ENCODE results near the gene LRP1B. TPM values are rescaled to one million over a fixed set of nuclear protein-coding genes. Genes with fewer than 3 reads are reported as not detected.

LRP1B gene
- total RNA-seq, 4 donors from 2014 or later = 3.3 to 11.1 (median 4.6) TPM

GRCh38 chr2:141029428-141030078 lies 1101.3 kb downstream of the LRP1B start:
- Histone ChIP-seq H3K27ac (no peak overlapping the region), H3K4me1 (no peaks in the 10 kb centered on the region), H3K9me3 (peaks cover 0 to 7% (median 0%) of the 10 kb centered on the region in 3 donors), H3K27me3 (no peaks in the 10 kb centered on the region), H3K4me3 (no peak overlapping the region), H3K36me3 (no peaks in the 10 kb centered on the region)
- intact Hi-C loops (cut with DNase I; ENCODE audit: low total_unique reads) = no loop called here
- in situ Hi-C loops (cut with MboI; ENCODE audit: low sequenced_read_pairs in 4 of 4) = no loop called here
- TF ChIP-seq POLR2A (IDR thresholded peaks at IDR 0.05) (no peak), CTCF (IDR thresholded peaks at IDR 0.05 in 4 of 5, conservative IDR thresholded peaks at IDR 0.05 in 1 of 5) (no peak)
- DNase-seq (no peak), ATAC-seq (no peak)

GRCh38 chr2:141027221-141027620 lies 1103.6 kb downstream of the LRP1B start:
- no peak for ATAC-seq
- H3K4me1 ChIP-seq = no peaks in the 10 kb centered on the region
- H3K36me3 ChIP-seq = no peaks in the 10 kb centered on the region
- H3K27me3 ChIP-seq = no peaks in the 10 kb centered on the region
- TF ChIP-seq POLR2A (IDR thresholded peaks at IDR 0.05) (no peak), CTCF (IDR thresholded peaks at IDR 0.05 in 4 of 5, conservative IDR thresholded peaks at IDR 0.05 in 1 of 5) (no peak)
- H3K4me3 ChIP-seq = no peak overlapping the region
- DNase-seq = no peak
- in situ Hi-C loops (cut with MboI; ENCODE audit: low sequenced_read_pairs in 4 of 4) = no loop called here
- intact Hi-C loops (cut with DNase I; ENCODE audit: low total_unique reads) = no loop called here
- H3K27ac ChIP-seq = no peak overlapping the region
- peaks cover 0 to 7% (median 0%) of the 10 kb centered on the region in 3 donors for H3K9me3 ChIP-seq

- DNase-seq = no peak
Observed at GRCh38 chr2:141021611-141022010, 1109.2 kb downstream of the LRP1B start.

GRCh38 chr2:141021109-141021508 lies 1109.7 kb downstream of the LRP1B start:
- in situ Hi-C loops (cut with MboI; ENCODE audit: low sequenced_read_pairs in 4 of 4) (no loop called here), intact Hi-C loops (cut with DNase I; ENCODE audit: low total_unique reads) (no loop called here)
- Histone ChIP-seq H3K27me3 (no peaks in the 10 kb centered on the region), H3K9me3 (no peaks in the 10 kb centered on the region), H3K4me1 (peaks cover 2 to 3% of the 10 kb centered on the region in 2 donors), H3K27ac (no peak overlapping the region), H3K4me3 (no peak overlapping the region), H3K36me3 (no peaks in the 10 kb centered on the region)
- no peak for DNase-seq
- peak in 1 of 2 donors; percentile 60 for ATAC-seq
- TF ChIP-seq POLR2A (IDR thresholded peaks at IDR 0.05) = no peak
- TF ChIP-seq CTCF (IDR thresholded peaks at IDR 0.05 in 4 of 5, conservative IDR thresholded peaks at IDR 0.05 in 1 of 5) = no peak

More at GRCh38 chr2:141021611-141022010, 1109.2 kb downstream of the LRP1B start:
- ATAC-seq = no peak
- Histone ChIP-seq H3K9me3 (no peaks in the 10 kb centered on the region), H3K4me1 (peaks cover 0 to 3% of the 10 kb centered on the region in 2 donors), H3K36me3 (no peaks in the 10 kb centered on the region), H3K27ac (no peak overlapping the region), H3K27me3 (no peaks in the 10 kb centered on the region), H3K4me3 (no peak overlapping the region)
- in situ Hi-C loops (cut with MboI; ENCODE audit: low sequenced_read_pairs in 4 of 4) (no loop called here), intact Hi-C loops (cut with DNase I; ENCODE audit: low total_unique reads) (no loop called here)
- TF ChIP-seq CTCF (IDR thresholded peaks at IDR 0.05 in 4 of 5, conservative IDR thresholded peaks at IDR 0.05 in 1 of 5) = no peak
- no peak for TF ChIP-seq POLR2A (IDR thresholded peaks at IDR 0.05)

GRCh38 chr2:141020346-141020745 lies 1110.5 kb downstream of the LRP1B start:
- peaks cover 9 to 10% of the 10 kb centered on the region in 2 donors for H3K4me1 ChIP-seq
- no peak for DNase-seq
- no peak overlapping the region for H3K27ac ChIP-seq
- H3K9me3 ChIP-seq = no peaks in the 10 kb centered on the region
- H3K27me3 ChIP-seq = no peaks in the 10 kb centered on the region
- H3K36me3 ChIP-seq = no peaks in the 10 kb centered on the region
- H3K4me3 ChIP-seq = no peak overlapping the region
- intact Hi-C loops (cut with DNase I; ENCODE audit: low total_unique reads) (no loop called here), in situ Hi-C loops (cut with MboI; ENCODE audit: low sequenced_read_pairs in 4 of 4) (no loop called here)
- no peak for TF ChIP-seq POLR2A (IDR thresholded peaks at IDR 0.05)
- no peak for TF ChIP-seq CTCF (IDR thresholded peaks at IDR 0.05 in 4 of 5, conservative IDR thresholded peaks at IDR 0.05 in 1 of 5)
- no peak for ATAC-seq
